NCI-H82 (cell line): Measurements from ENCODE around the gene EXT2.

Source experiments
- DNase-seq: peaks from one replicate; lab custom pipeline; 2025; lab: John Stamatoyannopoulos, UW

Gene EXT2

GRCh38 chr11:44203270-44204043 lies 108.0 kb downstream of the EXT2 start:
- DNase-seq, result no peak

- no peak for DNase-seq
These were observed 109.9 kb downstream of the EXT2 start for GRCh38 chr11:44205352-44205751.

DNA sequence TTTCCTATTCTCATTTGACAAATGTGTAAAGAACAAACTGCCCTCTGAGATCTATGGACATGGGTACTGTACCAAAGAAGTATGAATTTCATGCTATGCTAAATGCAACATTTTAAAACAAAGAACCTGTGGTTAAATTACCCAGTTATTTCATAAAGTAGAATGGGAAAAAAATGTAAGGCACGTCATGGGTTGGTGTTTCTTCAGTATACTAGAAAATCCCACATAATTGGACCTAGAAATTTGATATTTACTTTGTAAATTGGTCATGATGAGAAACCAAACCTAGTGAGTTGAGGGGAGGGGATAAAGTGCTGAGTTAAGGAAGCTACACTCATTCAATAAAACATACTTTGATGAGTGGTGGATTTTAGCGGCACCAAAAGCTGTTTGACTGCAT lies 110.4 kb downstream of the EXT2 start:
- no peak for DNase-seq

DNA sequence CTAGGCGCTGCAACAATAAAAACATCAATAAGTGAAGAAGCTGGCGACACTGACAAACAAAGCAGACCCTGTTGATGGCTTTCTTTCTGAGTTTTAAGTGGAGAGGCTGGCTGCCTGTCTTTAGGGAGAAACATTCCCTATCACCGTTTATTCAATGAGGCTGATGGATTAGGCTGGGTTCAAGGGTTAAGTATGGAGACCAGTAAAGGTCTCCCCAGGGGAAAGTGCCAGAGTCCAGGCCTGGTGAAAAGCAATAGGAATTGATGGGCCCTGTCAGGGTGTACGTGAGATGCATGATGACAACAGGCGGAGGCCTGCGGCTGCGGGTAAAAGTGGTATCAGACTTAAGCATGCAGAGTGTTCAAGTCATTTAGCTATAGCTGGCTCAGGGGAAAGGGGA lies 111.8 kb downstream of the EXT2 start:
- DNase-seq, result no peak

GRCh38 chr11:44208976-44209603 lies 113.6 kb downstream of the EXT2 start:
- no peak for DNase-seq

DNA sequence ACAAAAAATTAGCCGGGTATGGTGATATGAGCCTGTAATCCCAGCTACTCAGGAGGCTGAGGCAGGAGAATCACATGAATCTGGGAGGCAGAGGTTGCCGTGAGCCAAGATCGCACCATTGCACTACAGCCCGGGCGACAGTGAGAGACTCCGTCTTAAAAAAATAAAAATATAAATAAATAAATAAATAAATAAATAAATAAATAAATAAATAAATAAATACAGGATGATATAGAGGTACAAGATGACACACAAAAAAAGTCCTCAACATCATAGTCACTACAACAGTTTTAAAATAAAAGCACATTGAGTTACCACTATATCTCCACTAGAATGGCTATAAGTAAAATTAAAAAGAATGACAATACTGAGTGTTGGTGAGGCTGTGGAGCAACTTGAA lies 116.7 kb downstream of the EXT2 start:
- DNase-seq, result no peak

DNA sequence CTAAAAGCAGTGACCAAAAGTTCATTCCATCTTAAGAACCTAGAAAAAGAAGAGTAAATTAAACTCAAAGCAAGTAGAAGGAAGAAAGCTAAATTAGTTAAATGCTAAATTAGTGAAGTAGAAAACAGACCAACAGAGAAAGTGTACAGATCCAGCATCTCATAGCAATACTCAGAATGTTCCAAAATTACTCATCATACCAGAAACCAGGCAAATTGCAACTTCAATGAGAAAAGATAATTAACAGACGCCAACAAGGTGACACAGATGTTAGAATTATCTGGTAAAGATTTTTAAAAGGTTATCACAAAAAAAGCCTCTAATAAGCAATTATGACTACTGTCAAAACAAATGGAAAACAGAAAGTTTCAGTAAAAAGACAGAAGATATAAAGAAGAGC lies 117.7 kb downstream of the EXT2 start:
- DNase-seq, result no peak

DNA sequence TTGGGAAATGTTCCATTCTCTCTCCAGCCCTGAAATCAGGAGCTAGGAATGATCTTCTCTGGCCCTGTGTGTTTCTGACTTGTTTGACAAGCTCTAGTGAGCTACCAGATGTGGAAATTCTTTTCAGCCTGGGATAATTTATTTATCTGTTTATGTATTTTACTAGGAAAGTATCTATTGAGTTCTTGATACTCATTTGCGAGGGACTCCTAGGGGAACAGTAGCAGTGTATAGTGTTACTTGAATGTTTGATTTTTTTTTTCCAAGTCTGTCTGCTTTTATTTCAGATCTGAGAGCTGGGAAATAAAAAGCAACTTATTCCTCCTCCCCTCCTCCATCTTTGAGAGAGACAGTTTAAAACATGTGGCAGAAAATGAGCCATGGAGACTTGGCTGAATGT lies 122.0 kb downstream of the EXT2 start:
- DNase-seq, result no peak

DNA sequence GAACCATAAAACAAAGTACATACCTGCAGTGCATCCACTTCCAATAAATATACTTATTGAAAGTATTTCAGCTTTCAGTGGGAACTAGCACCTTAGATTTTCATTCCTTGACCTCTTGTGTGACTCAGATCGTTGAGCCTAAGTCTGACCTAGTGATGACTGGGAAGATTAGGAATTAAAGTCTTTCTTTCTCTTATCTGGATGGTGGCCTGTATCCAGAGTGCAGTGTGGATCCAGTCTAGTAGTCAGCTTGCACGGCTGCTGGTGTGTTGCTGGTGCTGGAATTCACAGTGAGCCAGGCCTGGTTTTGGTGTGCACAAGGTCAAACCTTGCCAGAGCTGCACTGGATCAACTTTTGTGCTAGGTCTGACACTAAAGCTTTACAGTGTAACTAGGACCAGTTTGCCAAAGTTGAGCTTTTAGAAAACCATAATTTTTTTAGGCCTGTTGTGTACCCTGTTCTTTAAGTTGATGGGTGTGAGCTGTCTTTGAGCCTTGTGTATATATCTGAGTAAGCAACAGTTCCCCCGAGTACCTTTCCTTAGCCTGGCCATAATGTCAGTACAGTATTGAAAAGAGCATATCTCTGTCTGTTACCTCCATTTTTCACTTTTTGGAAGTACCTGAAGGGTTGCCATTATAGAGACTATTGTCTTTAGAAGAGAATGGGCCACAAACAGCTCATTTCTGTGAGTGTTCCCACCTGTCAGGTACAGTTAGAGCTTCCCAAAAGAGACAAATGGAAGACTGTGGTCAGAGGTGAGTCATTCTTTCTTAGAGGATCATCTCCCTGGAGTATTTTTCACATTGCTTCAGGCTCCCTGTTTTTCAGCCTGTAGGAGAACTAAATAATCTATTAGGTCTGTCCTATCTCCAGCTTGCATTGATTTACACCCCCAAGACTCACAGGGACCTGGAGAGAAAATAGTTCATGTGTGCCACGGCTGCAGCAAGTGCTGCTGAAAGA lies 124.6 kb downstream of the EXT2 start:
- DNase-seq, result no peak

DNA sequence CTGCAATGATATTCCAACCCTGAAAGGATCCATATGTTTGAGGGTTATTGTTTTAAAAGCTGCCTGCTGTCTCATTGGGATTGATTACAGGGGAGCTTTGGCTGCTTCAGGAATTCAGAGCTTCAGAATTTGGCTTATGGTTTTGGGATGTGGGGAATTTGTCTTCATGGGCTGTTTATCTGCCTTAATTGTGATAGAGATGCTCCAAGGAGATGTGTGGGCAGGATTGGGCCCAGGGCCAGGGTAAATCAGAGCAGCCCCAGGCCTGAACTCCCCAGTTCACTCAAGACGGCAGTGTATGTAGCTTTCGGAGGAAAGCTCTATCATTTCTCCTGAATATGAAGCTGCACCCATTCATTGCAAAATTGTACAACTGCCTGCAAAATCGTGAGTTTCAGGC lies 126.0 kb downstream of the EXT2 start:
- no peak for DNase-seq

- no peak for DNase-seq
These were observed 126.5 kb downstream of the EXT2 start for GRCh38 chr11:44221992-44222391.

DNA sequence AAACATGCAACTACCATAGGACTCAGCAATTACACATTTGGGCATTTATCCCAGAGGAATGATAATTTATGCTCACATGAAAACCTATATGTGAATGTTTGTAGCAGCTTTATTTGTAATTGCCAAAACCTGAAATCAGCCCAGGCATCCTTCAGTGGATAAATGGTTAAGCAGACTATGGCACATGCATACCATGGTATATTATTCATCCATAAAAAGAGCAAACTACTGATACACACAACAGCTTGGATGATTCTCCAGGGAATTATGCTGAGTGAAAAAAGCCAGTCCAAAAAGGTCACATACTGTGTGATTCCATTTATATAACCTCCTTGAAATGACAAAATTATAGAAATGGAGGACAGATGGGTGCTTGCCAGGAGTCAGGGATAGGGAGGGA lies 127.8 kb downstream of the EXT2 start:
- no peak for DNase-seq

GRCh38 chr11:44224867-44225501 lies 129.5 kb downstream of the EXT2 start:
- DNase-seq, result no peak

DNA sequence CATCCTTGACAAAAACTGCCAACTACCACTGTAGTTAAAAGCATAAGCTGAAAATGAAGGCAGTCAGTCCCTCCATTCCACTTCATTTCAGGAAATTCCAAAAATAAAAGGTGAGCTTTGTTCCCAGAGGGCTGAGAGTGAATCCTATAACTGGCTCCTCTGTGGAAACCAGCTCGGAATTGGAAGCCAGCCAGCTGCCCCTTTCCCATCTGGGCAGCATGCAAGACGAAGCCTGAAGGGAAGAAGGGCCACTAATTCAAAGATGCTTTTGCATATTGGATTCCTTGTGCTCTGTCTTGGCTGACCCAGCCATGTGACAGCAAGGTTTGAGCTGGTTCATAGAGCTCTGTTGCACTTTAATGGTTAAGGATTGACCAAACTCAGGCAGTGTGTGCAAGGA lies 131.0 kb downstream of the EXT2 start:
- DNase-seq, result peak; percentile 46

- DNase-seq, result no peak
These were observed 131.5 kb downstream of the EXT2 start for GRCh38 chr11:44226945-44227344.

GRCh38 chr11:44228379-44228778 lies 132.9 kb downstream of the EXT2 start:
- no peak for DNase-seq

DNA sequence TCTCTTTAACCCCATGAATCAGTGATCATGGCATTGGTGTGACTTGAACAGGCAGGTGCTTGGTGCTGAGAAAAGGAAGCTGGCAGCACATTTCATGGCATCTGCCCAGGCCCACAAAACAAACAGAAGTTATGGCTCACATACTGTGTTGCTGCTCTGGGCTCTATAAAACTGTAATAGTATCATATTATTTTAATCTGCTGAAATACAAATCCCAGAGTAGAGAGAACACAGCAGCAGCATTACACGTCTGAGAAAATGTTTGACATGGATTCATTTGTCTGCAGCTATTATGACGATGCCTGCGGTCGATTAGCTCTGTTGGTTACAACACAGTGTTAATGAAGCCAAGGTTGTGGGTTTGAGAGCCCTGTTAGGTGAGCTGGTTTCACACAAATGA lies 133.6 kb downstream of the EXT2 start:
- no peak for DNase-seq

GRCh38 chr11:44229624-44230023 lies 134.1 kb downstream of the EXT2 start:
- DNase-seq, result no peak

DNA sequence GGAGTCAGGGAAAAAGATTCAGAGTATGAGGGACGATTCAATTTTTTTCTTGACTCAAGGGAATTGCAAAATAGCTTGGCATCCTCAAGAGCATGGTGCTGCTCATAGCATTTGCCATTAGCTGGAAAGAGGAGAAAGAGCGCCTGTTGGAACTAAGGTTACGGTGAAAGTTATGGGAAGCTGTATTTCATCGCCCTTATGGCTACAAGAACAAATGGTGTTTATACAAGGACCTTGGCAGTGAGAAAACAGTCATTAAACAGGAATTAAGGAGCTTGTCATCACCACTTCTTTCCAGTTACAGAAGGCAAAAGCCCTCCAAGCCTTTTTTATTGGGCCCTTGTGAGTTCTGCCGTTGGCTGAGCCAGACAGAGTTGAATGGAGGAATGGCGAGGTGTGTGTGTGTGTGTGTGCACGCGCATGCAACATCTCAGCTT lies 140.3 kb downstream of the EXT2 start:
- DNase-seq, result no peak

DNA sequence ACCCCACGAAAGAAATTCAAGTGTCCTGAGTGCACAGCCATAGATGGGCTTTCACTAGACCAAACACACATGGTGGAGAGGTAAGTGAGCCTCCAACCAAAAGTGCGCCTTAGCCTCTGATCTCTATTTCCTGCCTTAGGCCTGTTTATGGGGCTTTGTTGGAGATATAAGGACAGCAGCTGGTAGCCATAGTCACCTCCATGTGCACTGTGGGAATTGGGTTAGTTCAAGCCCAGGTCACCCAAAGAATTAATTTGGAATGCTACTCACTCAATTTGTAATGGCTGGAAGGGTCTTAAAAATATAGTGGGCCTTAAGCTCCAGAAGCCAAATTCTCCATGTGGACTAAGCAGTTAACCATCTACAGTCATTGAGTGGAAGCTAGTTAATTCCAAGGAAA lies 140.8 kb downstream of the EXT2 start:
- DNase-seq, result no peak

DNA sequence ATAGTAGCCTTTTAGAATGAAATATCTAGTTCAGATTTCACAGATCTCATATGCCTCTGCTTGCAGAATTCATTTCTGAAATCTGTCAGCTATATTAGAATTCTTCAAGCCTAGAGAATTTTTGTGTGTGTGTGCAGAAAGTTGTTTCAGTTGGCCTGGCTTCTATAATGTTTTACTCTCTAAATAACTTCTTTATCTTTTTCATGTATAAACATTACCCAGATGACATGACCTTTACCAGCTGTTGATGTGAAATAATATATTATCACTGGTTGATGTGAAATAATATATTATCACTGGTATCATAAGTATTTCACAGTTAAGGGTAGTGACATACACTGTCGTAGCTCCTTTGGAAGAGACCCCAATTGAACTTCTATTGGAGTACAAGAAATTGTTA lies 141.7 kb downstream of the EXT2 start:
- no peak for DNase-seq

GRCh38 chr11:44241851-44242250 lies 146.4 kb downstream of the EXT2 start:
- DNase-seq, result no peak
